NCI-H2107 treated with DMSO at 0.1 percent for 48 hours (cell line): ENCODE measurements around the gene ADAMTSL1.

Experiments
- DNase-seq: peaks from one replicate; lab custom pipeline; 2025; ENCODE audit not compliant: unreplicated experiment; lab: John Stamatoyannopoulos, UW

Gene ADAMTSL1

DNA sequence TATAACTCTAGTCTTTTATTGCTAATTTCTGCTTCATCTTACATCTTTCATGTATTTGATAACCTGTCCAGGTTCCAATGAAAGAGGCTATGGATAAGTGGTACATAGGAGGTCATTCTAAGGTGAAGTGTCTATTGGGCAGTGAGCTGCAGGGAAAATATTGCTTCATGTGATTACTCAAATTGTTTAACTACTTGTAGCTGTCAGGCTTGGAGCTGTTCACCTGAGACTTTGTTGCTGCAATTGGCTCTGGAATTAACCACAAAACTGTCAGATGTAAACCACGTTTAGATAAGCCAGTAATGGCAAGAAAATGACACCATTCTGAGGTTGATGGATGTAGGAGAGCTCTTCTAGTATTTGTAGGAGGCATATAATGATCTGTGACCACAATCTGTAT is 26.0 kb downstream of the ADAMTSL1 start:
- peak; percentile 87 for DNase-seq

DNA sequence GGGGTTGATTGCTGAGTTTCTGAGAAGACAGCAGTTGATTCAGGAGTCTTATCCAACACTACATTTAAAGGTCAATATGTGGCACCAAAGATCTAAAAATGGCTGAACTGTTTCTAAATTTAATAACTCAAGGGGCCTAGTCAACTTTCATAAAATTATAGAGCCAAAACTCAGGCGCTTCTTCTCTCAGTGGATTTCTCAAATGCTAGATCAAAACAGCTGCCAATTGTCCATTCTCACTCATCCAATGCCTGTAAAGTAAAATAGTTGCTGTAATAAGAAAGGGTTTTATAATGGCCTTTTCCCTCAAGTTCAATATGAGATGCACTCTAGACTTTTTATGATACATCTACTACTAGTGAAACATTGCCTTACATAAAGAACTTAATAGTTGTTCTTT is 26.5 kb downstream of the ADAMTSL1 start:
- DNase-seq: peak; percentile 61

DNA sequence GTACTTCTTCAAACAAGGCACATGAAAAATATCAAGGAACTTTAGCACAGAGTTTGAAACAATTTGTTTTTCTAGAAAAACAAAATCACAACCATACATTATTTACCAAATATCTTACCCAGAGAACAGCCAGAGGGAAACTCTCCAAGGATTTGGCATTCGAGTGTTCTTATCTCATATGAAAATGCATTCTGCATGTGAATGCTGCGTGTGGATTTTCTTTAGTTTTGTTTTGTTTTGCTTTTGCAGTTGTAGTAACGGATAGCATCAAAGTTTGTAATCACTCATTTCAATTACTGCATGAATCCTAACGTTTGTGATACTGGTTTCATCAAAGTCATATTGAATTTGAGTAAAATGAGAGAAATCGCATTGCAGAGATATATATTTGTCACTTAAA is 28.0 kb downstream of the ADAMTSL1 start:
- DNase-seq: no peak

DNA sequence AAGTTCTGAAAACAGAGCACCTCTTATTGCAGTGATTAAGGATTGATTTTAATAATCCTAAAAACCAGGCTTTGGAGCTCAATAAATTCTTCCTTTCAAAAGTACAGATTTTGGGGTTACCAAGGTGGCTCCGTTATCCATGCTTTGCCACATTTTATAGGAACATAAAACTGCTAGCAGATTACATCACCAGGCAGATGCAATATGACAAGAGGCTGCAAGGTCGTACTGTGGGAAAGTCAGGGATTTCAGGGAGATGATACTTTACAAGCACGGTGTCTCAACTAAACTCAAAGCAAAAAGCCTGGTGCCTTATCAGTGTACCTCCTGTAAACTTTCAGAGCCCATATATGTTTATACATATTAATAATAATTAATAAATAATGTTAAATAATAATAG is 28.6 kb downstream of the ADAMTSL1 start:
- no peak for DNase-seq

DNA sequence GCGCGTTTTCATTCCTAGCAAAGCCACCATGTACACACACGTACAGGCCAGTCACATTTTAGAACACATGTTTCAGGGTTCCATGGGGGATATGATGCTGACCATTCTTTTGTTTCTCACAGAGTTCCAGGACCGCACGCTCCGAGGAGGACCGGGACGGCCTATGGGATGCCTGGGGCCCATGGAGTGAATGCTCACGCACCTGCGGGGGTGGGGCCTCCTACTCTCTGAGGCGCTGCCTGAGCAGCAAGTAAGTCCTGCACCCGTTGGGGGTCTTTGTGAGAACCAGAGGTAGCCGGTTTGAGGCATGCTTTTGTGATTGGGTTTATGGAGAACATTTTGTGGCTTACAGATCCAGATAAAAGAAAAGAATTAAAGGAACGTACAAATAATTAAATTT is 30.8 kb downstream of the ADAMTSL1 start:
- DNase-seq: no peak

DNA sequence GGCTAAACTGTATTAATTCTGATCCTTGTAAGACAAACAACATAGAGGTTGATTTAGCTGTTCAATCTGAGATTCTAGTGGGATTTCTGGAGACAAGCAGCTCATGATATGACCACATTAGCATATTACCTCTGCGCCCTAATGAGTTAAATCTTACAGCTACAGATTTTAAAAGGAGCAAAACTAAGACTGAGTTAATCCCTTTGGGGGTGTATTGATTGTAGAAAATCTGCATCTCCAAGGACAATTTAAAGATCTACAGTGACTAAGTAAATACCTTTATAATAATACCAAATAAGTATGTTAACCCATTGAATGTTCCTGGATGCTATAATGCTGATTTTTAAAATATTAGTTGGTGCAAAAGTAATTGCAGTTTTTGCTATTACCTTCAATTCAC is 33.2 kb downstream of the ADAMTSL1 start:
- no peak for DNase-seq

DNA sequence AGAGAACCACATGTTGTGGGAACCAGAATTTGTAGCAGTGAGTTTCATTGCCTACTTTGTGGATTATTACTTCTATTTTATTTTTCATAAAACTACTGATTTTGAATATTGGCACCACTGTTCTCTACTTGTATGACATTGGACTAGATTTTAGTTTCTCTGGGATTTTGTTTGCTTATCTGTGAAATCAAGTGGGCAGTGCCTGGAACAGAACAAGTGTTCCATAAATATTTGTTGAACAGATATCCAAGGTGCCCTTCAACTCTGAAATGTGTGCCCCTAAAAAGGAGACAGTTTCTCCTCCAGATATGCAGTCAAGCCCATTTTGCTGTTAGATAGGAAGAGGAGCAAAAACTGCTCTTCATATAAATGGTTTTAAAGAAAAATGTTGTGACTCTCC is 42.6 kb downstream of the ADAMTSL1 start:
- no peak for DNase-seq

DNA sequence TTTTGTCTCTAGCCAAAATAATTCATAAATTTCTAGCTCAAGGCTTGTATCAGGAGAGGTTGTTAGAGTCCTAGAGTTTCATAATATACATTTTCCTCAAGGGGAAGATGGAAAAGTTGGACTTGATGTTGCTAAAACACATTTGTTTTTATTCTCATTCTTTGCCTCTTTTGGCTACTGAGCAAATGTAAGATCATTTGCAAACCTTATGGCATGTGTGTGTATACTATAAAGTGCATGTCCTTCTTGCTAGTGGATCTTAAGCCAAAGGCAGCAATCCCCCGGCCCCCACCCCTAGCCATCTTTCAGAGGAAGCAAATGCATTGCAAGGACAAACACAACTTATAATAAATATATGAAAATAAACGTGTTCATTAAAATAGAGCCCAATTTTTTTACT is 43.0 kb downstream of the ADAMTSL1 start:
- no peak for DNase-seq

DNA sequence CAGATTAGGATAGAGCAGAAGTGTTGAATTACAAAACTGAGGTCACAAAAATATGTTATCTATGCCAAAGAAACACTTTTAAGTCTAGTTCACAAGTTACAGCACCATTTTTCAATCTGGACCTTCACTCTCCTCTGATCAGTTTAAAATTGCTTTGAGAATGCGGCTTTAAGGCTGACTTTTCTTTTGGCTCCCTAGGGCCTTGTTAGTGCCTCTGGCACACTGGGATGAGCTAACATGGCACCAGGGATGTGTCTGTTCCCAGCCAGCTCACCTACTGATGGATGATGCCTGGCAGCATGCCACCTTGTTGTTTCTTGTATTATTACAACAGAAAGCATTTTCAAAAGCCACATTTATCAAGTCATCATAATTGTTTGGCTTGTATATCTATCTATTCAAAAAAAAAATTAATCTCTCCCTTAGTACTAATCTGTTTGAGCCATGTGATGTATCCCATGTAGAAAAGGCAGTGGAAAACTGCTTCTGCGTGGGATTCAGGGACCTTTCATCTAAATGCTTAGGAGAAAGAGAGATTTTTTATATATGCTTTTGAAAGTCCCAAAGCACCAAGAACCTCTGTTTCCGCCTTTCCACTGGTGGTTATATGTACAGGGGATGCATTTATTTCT is 46.6 kb downstream of the ADAMTSL1 start:
- no peak for DNase-seq

DNA sequence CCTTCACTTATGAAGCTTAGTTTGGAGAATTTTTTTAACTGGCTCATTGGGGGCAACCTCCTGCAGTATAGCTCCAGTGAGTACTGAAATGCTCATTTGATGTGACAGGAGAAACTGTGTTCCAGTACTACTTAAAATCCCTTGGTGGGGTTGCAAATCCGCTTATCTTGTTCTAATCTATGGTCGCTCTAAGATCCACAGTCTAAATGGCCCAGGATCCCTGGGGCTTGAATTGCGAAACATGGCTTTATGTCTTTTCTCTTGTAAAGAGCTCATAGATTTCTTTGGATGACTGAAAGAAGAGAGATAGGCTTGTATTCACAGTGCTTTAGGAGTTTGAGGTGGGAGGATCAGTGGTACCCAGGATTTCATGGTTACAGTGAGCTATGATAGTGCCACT is 52.7 kb downstream of the ADAMTSL1 start:
- no peak for DNase-seq

DNA sequence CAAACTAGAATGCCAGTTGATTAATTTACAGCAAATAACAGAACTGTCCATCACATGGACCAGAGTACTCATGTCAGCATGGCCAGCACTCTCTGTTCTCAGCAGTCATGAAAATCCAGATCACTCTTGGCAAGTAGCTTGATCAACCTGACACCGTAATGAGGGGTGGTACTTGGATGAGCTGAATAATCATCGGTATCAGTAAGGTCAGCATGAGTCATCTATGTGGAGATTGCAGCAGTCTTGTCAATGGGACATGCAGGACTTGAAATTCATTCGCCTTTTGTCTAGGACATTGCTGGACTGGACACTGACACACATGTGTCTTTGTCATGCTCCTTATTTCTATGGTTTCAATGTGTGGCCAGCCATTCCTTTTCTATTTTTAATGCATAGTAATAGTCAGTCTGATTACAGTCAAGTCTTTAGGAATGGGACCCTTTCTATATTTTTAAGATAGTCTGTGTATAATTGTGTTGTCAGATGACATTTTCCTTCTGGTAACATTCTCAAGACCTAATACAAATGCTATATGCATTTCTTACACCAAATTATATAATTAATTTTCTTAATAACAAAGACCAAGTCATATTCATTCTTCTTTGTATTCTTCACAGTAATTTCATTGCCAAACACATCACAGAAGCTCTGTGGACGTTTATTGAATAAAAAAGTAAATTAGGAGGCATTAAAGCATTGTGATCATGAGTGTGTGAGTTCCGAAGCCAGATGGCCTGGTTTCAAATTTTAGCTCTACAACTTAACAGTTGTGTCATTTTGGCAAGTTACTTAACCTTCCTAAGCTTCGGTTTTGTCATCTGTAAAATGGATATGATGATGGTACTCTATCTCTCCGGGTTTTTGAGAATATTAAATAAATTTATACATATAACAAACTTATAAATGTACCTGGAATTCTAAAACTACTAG is 57.4 kb downstream of the ADAMTSL1 start:
- DNase-seq: no peak

DNA sequence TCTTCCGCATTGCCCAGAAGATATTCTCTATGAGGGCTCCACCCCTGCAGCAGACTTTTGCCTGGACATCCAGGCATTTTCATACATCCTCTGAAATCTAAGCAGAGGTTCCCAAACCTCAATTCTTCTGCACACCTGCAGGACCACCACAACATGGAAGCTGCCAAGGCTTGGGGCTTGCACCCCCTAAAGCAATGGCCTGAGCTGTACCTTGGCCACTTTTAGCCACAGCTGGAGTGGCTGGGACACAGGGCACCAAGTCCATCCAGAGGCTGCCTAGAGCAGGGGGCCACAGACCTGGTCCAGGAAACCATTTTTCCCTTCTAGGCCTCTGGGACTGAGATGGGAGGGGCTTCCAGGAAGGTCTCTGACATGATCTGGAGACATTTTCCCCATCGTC is 60.7 kb downstream of the ADAMTSL1 start:
- DNase-seq: no peak

DNA sequence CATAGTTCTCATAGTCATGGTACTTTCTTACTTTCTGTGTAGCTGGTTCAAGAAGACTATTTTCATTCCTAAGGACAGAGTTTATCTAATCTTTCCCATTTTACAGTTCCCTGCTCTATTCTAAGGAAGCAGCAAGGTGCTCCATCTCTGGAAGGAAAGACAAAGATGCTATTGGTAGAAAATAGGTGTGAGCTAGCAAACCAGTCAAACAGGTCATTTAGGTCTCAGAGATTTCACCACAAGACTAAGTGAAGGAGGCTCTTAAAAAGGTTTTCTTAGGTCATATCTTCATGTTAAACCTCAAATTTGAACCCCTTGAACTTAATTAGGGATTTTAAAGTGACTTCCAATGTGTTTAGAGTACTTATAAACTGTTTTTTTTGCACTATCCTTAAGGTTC is 62.6 kb downstream of the ADAMTSL1 start:
- DNase-seq: no peak

DNA sequence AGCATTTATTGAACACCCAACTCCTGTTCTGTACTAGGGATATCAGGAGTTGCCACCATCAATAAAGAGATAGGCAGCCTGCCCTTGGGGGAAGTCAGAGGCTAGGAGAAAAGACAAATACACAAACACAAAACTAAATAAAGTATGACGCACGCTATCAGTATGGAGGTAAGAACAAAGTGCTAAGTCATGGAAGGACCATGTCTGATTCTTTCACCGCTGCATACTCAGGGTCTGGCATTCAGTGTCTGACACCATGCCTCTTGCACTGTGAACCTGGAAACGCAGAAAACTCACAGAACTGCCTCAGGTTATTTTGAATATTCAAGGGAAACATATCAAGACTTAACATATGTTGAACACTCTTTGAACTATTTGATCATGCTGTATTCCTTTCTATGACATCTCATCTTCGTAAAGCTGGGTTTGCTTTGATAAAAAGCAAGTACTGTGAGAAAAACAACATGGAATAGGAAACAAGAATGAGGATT is 65.3 kb downstream of the ADAMTSL1 start:
- no peak for DNase-seq

DNA sequence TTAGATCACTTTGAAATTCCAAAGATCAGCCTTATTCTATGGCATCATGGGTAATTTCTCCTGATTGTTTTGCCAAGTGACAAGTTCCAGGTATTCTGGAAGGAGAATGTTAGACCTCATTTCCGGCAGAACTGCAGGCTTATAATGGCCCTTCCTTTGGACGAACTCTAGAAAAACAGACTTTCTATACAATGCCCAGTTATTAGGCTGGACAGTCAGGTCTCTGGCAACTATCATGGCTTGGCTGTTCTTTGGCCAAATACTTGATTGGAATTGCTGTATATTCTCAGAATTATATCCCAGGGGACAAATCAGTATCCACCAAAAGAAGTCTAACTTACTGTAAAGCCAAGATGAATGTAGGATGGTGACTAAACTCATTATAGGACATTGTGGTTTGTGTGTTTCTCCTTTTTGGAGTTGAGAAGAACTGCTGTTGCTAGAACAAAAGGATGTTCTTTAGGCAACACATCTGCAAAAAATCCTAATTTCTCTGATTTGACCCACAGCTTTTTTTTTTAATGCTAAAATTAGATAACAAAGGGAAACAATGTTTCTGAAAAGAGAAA is 69.0 kb downstream of the ADAMTSL1 start:
- DNase-seq: no peak

DNA sequence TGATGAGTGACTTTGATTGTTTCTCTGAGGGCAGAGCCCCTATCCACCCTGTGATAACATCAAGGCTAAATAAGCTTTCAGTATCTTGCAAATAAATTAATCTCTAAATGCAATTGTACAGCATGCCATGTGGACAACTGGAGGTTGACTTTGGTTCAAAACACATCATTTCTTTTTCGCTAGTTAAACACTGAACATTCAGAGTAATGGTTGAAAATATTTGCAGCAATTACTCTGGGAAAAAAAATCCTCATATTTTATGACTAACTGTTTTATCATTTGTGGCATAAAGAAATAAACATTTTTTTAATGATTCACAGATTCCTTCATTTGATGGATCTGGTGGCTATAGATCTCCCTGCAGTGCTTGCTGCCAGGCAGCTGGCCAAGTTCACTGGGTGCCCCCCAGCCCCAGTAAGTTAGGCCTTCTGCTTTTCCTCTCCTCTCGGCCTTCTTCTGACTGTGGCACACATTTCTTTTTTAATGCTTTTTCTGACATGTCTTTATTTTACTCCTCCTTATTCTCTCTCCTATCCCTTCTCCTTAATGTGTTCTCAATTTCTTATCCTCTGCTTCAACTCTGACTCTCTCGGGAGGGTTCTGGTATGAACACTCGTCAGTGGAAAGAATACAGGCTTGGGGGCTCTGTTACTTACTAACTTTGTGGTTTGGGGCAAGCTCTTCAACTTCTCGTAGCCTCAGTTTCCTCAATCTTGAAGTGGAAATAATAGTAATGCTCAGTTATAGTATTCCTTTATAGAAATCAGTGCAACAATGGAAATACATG is 69.6 kb downstream of the ADAMTSL1 start:
- no peak for DNase-seq

DNA sequence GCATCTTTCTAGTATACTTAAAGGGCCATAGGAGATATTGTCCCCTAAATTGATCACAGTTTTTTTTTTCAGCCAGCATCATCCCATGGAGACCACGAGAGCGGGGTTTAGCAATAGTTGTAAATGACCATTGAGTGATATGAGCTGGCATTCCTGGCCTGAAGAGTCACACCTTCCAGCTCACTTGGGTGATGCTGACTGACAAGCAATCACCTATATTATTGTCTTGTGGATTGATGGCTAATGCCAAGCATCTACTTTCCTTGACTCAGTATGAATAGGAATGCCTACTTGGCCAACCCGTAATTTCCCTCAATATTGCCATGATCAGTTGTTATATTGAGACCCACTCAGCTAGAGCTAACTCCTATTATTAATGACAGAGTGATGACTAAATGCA is 70.5 kb downstream of the ADAMTSL1 start:
- DNase-seq: no peak

DNA sequence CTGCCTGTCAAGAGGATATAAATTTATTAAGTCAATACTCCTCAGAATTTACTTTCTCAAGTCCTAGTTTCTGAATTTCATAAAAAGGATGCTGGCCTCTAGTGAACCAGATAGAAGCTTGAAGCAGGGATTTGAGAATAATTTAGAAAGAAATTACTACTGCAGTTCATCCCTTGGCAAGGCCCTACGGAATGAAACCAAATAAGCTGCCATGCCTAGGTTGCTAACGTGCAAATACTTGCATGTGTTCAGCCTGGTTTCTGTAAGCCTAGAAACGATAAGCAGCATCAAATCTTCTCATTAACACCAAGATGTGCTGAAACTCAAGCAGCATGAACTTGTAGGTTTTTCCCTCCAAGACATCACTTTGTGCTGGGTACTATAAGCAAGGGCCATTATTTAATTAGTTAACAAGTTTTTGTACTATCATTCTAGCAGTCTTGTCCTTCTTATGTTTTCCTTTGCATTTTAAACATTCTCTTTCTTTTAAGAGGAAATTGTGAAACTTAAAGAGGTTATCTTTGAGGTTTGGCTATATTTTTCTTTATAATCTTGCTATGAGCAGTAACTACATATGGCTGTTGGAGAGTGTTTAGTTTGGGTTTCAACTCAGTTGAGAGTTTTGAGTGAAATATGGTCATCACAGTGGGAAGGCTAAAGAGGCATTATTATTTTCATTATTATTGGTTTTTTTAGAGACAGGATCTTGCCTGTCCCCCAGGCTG is 71.8 kb downstream of the ADAMTSL1 start:
- DNase-seq: no peak

DNA sequence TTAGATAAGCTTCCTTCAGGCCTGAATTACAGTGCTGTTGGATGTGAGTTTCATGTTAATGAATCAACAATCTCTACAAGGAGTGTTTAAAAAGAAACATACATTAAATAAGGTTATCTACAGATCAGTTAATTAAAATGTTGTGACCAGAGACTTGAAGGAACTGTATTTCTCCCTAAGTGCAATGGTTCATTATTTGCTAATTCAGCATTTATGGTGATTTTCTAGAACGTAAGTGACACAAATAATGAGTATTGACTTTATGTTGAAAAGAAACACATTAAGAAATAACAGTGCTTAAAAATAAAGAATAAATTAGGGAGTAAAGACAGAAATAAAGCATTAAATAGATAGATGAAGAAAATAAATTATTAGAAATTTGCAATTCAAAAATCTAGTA is 74.5 kb downstream of the ADAMTSL1 start:
- DNase-seq: no peak

DNA sequence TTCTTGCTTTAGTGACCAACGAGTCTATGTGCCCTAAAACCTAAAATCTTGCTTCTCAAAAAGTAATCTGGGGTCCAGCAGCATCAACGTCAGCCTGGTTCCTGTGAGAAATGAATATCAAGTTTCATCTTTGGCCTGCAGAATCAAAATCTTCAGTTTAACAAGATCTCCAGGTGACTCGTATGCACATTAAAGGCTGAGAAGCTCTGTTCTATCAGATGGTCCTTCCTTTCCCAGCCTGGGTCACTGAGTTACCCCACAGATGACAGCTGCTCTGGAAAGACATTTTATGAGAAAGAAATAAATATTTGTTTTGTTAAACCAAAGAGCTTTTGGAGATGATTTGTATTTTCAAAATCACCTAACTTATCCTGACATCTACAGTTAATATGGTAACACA is 75.8 kb downstream of the ADAMTSL1 start:
- DNase-seq: no peak

DNA sequence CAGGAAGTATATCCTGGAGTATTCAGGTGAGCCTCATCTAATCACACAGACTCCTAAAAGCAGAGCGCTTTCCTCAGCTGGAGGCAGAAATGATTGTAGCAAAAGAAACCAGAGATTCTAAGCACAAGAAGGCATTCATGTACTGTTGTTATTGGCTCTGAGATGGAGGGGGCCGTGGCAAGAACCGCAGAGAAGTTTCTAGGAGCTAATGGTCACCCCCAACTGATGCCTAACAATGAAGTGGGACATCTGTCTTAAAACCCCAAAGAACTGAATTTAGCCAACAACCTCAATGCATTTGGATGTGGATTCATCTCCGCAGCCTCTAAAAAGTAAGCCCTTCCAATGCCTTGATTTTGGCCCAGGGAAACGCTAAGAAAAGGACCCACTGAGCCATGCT is 76.3 kb downstream of the ADAMTSL1 start:
- DNase-seq: no peak
